ENCODE results near the gene ZNF500.

DNA sequence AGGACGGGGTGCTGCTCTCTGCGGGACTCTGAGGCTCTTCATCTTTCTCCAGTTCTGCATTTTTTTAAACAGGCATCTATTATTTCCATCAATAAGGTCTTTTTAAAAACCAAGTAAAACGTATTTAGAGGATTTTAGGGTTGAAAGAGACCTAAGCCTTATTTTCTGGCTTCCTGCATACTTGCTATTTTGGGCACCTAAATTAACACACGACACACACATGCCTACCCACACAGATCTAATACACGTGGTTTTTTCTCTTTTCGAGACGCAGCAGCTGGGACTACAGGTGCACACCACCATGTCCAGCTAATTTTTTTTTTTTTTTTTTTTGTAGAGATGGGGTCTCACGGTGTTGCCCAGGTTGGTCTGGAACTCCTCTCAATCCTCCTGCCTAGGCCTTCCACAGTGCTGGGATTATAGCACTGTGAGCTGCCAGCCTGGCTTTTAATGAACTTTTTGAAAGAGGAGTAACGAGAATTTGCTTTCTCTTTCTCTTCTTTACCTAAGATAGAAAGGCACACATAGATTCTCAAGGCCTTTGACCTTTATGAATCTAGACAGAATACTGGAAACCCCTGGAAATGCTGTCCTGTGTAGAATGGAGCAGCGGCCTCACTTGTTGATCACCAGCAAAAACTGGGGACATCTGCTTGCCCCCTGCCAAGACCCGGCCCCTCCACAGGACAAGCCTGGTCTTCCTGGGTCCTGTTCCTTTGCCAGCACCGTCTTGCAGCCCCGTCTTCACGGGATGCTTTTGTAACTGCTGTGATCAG lies 18.9 kb downstream of the ZNF500 start:
- TF ChIP-seq, protein P1, sequence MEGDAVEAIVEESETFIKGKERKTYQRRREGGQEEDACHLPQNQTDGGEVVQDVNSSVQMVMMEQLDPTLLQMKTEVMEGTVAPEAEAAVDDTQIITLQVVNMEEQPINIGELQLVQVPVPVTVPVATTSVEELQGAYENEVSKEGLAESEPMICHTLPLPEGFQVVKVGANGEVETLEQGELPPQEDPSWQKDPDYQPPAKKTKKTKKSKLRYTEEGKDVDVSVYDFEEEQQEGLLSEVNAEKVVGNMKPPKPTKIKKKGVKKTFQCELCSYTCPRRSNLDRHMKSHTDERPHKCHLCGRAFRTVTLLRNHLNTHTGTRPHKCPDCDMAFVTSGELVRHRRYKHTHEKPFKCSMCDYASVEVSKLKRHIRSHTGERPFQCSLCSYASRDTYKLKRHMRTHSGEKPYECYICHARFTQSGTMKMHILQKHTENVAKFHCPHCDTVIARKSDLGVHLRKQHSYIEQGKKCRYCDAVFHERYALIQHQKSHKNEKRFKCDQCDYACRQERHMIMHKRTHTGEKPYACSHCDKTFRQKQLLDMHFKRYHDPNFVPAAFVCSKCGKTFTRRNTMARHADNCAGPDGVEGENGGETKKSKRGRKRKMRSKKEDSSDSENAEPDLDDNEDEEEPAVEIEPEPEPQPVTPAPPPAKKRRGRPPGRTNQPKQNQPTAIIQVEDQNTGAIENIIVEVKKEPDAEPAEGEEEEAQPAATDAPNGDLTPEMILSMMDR (IDR thresholded peaks at IDR 0.05) = no peak
- TF ChIP-seq POLR2A (IDR thresholded peaks at IDR 0.05) (no peak), POLR2AphosphoS5 (IDR thresholded peaks at IDR 0.05) (no peak)
